ENCODE measurements around the gene COMT.
"Not testable (repeated sequence)": the region's sequence is repeated elsewhere in the genome, so short reads cannot be mapped to it uniquely, and the experiment has no call there.

COMT gene

DNA sequence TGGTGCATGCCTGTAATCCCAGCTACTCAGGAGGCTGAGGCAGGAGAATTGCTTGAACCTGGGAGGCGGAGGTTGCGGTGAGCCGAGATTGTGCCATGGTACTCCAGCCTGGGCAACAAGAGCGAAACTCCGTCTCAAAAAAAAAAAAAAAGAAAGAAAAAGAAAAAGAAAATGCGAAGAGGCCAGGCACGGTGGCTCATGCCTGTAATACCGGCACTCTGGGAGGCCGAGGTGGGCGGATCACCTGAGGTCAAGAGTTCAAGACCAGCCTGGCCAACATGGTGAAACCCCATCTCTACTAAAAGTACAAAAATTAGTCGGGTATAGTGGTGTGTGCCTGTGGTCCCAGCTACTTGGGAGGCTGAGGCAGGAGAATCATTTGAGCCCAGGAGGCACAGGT, 15.5 kb upstream of the COMT start:
- H3K4me1 ChIP-seq (ENCODE audit: control insufficient read depth in 2 of 2, insufficient read depth in 1 of 2, low read depth in 1 of 2, low read length in 2 of 2); H3K18ac ChIP-seq (ENCODE audit: low read length); H2AFZ ChIP-seq (ENCODE audit: low read length); H3K4ac ChIP-seq (ENCODE audit: low read length); H3K14ac ChIP-seq (ENCODE audit: low read length); H2BK12ac ChIP-seq (ENCODE audit: low read length); H3K9me3 ChIP-seq (replicated peaks in 1 of 2; ENCODE audit: control insufficient read depth in 2 of 2, insufficient read depth in 1 of 2, low read depth in 1 of 2, low read length in 2 of 2); H3K27ac ChIP-seq (replicated peaks; ENCODE audit: low read length); H3K9ac ChIP-seq (ENCODE audit: low read depth, low read length, poor library complexity); DNase-seq (ENCODE audit: low spot score); H4K8ac ChIP-seq (ENCODE audit: low read depth, low read length); H3K4me2 ChIP-seq (ENCODE audit: insufficient read depth, low read length, poor library complexity, severe bottlenecking); H2BK120ac ChIP-seq (ENCODE audit: low read depth, low read length); H3K79me1 ChIP-seq (ENCODE audit: low read depth, low read length); H2AK5ac ChIP-seq (ENCODE audit: low read depth, low read length); H2BK15ac ChIP-seq (ENCODE audit: low read length); H3K36me3 ChIP-seq (replicated peaks in 1 of 2; ENCODE audit: control insufficient read depth in 2 of 2, insufficient read depth in 2 of 2, low read length in 2 of 2); H3K23ac ChIP-seq (ENCODE audit: low read depth, low read length, poor library complexity); H2BK5ac ChIP-seq (ENCODE audit: low read length); H3K4me3 ChIP-seq (ENCODE audit: low read length in 2 of 2); H4K91ac ChIP-seq (ENCODE audit: low read depth, low read length, poor library complexity): not testable (repeated sequence)
- H3K27me3 ChIP-seq (ENCODE audit: control insufficient read depth in 3 of 3, insufficient read depth in 3 of 3, low read depth in 1 of 3, low read length in 3 of 3) = peaks cover 0 to 17% (median 0%) of the 10 kb centered on the region in 3 experiments
- no CpG with 5 or more reads among the region's 11 CpGs for WGBS, 2 donors (ENCODE audit: extremely low coverage in 2 of 2, insufficient read length in 2 of 2, insufficient replicate concordance in 1 of 2)

DNA sequence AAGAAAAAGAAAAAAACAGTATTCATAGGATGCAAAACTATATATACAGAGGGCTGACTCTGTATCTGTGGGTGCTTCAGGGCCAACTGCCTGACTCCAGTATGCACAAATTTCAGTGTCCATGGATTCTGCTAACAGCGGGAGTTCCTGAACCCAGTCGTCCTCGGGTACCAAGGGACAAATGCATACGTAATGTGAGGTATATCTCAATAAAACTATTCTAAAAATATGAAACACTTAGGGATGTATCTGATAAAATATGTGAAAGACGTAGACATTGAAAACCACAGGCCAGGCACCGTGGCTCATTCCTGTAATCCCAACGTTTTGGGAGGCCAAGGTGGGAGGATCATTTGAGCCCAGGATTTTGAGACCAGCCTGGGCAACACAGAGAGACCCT, 13.9 kb upstream of the COMT start:
- Histone ChIP-seq H3K18ac (ENCODE audit: low read length) (no peak overlapping the region), H3K36me3 (replicated peaks in 1 of 2; ENCODE audit: control insufficient read depth in 2 of 2, insufficient read depth in 2 of 2, low read length in 2 of 2) (no peaks in the 10 kb centered on the region), H4K91ac (ENCODE audit: low read depth, low read length, poor library complexity) (no peak overlapping the region), H4K8ac (ENCODE audit: low read depth, low read length) (no peak overlapping the region), H3K79me1 (ENCODE audit: low read depth, low read length) (no peaks in the 10 kb centered on the region), H3K4me2 (ENCODE audit: insufficient read depth, low read length, poor library complexity, severe bottlenecking) (no peak overlapping the region), H2BK5ac (ENCODE audit: low read length) (no peak overlapping the region), H3K4me1 (ENCODE audit: control insufficient read depth in 2 of 2, insufficient read depth in 1 of 2, low read depth in 1 of 2, low read length in 2 of 2) (no peaks in the 10 kb centered on the region), H3K9ac (ENCODE audit: low read depth, low read length, poor library complexity) (no peak overlapping the region), H3K27me3 (ENCODE audit: control insufficient read depth in 3 of 3, insufficient read depth in 3 of 3, low read depth in 1 of 3, low read length in 3 of 3) (peaks cover 0 to 6% (median 0%) of the 10 kb centered on the region in 3 experiments), H3K23ac (ENCODE audit: low read depth, low read length, poor library complexity) (no peak overlapping the region), H3K4ac (ENCODE audit: low read length) (no peak overlapping the region), H2BK15ac (ENCODE audit: low read length) (no peak overlapping the region), H2BK12ac (ENCODE audit: low read length) (no peak overlapping the region), H2AK5ac (ENCODE audit: low read depth, low read length) (no peak overlapping the region), H3K4me3 (ENCODE audit: low read length in 2 of 2) (no peak overlapping the region), H2AFZ (ENCODE audit: low read length) (no peak overlapping the region), H3K14ac (ENCODE audit: low read length) (no peak overlapping the region), H3K9me3 (replicated peaks in 1 of 2; ENCODE audit: control insufficient read depth in 2 of 2, insufficient read depth in 1 of 2, low read depth in 1 of 2, low read length in 2 of 2) (no peaks in the 10 kb centered on the region), H3K27ac (replicated peaks; ENCODE audit: low read length) (no peak overlapping the region), H2BK120ac (ENCODE audit: low read depth, low read length) (no peak overlapping the region)
- WGBS, 2 donors (ENCODE audit: extremely low coverage in 2 of 2, insufficient read length in 2 of 2, insufficient replicate concordance in 1 of 2) = no CpG with 5 or more reads among the region's 7 CpGs
- no peak for DNase-seq (ENCODE audit: low spot score)

DNA sequence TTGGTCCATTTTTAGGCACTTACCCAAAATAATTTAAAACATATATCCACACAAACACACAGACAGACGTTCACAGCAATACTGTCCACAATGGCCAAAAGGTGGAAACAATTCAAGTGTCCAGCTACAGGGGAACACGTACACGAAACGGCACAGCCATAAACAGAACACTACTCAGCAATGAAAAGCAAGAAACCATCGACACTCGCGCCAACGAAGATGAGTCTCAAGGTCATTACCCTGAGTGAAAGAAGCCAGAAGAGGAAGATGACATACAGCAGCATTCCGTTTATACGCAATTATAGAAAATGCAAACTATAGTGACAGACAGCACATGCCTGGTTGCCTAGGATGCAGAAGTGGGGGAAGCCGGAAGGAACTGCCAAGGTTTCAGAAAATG, 13.4 kb upstream of the COMT start:
- H3K23ac ChIP-seq (ENCODE audit: low read depth, low read length, poor library complexity) = no peak overlapping the region
- H3K27me3 ChIP-seq (ENCODE audit: control insufficient read depth in 3 of 3, insufficient read depth in 3 of 3, low read depth in 1 of 3, low read length in 3 of 3) = peaks cover 0 to 5% (median 0%) of the 10 kb centered on the region in 3 experiments
- no peak overlapping the region for H2BK15ac ChIP-seq (ENCODE audit: low read length)
- no peak overlapping the region for H3K4me3 ChIP-seq (ENCODE audit: low read length in 2 of 2)
- no peak overlapping the region for H3K4me2 ChIP-seq (ENCODE audit: insufficient read depth, low read length, poor library complexity, severe bottlenecking)
- H2AK5ac ChIP-seq (ENCODE audit: low read depth, low read length) = no peak overlapping the region
- H3K4ac ChIP-seq (ENCODE audit: low read length) = no peak overlapping the region
- no peak overlapping the region for H3K14ac ChIP-seq (ENCODE audit: low read length)
- no peak overlapping the region for H3K9ac ChIP-seq (ENCODE audit: low read depth, low read length, poor library complexity)
- no peaks in the 10 kb centered on the region for H3K79me1 ChIP-seq (ENCODE audit: low read depth, low read length)
- H2BK5ac ChIP-seq (ENCODE audit: low read length) = no peak overlapping the region
- no peaks in the 10 kb centered on the region for H3K4me1 ChIP-seq (ENCODE audit: control insufficient read depth in 2 of 2, insufficient read depth in 1 of 2, low read depth in 1 of 2, low read length in 2 of 2)
- H4K8ac ChIP-seq (ENCODE audit: low read depth, low read length) = no peak overlapping the region
- H3K18ac ChIP-seq (ENCODE audit: low read length) = no peak overlapping the region
- no peaks in the 10 kb centered on the region for H3K9me3 ChIP-seq (replicated peaks in 1 of 2; ENCODE audit: control insufficient read depth in 2 of 2, insufficient read depth in 1 of 2, low read depth in 1 of 2, low read length in 2 of 2)
- H3K36me3 ChIP-seq (replicated peaks in 1 of 2; ENCODE audit: control insufficient read depth in 2 of 2, insufficient read depth in 2 of 2, low read length in 2 of 2) = no peaks in the 10 kb centered on the region
- WGBS, 2 donors (ENCODE audit: extremely low coverage in 2 of 2, insufficient read length in 2 of 2, insufficient replicate concordance in 1 of 2) = no CpG with 5 or more reads among the region's 11 CpGs
- H2AFZ ChIP-seq (ENCODE audit: low read length) = no peak overlapping the region
- H4K91ac ChIP-seq (ENCODE audit: low read depth, low read length, poor library complexity) = no peak overlapping the region
- H2BK120ac ChIP-seq (ENCODE audit: low read depth, low read length) = no peak overlapping the region
- DNase-seq (ENCODE audit: low spot score) = no peak
- no peak overlapping the region for H2BK12ac ChIP-seq (ENCODE audit: low read length)
- no peak overlapping the region for H3K27ac ChIP-seq (replicated peaks; ENCODE audit: low read length)

DNA sequence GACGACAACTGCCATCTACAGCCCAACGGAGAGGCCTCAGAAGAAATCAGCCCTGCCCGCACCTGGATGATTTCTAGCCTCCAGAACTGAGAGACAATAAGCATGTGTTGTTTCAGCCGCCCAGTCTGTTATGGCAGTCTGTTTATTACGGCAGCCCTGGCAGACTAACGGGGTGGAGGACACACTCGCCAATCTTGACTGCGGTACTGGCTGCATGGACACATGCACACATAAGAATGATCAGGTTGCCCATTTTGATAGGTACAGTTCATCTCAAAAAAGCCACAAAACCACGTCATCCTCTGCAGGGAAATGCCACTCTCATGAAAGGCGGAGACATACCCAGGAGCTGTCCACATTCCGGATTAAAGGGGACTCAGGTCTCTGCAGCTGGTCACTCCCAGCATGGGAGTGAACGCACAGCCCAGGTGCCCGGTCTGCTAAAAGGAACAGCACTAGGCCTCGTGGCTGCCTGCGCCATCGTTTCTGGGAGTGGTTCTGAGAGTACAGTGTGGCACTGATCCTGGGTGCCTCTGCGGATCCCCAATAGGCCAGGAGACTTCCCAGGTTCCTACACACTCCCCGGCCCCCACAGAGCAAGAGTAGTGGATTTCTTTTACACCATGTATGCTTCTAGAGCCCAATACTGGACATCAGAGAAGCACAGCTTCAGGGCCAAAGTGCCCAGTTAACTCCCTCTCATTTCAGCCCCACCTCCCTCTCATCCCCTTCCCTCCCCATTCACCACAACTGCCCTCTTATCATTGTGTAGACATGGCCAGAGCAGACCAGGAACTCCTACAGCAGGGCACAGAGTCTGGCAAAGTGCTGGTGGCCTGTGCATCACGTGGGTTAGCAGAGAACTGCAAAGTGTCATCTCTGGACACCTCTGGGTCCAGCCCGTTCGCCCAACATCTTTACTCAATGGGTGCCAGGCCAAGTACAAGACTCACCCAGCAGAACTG, 11.7 kb upstream of the COMT start:
- H3K14ac ChIP-seq (ENCODE audit: low read length) = no peak overlapping the region
- peak overlapping the region; percentile 8 for H3K18ac ChIP-seq (ENCODE audit: low read length)
- H3K79me1 ChIP-seq (ENCODE audit: low read depth, low read length) = no peaks in the 10 kb centered on the region
- H3K4me2 ChIP-seq (ENCODE audit: insufficient read depth, low read length, poor library complexity, severe bottlenecking) = no peak overlapping the region
- H2BK120ac ChIP-seq (ENCODE audit: low read depth, low read length) = no peak overlapping the region
- peaks cover 0 to 6% (median 0%) of the 10 kb centered on the region in 3 experiments for H3K27me3 ChIP-seq (ENCODE audit: control insufficient read depth in 3 of 3, insufficient read depth in 3 of 3, low read depth in 1 of 3, low read length in 3 of 3)
- H2AFZ ChIP-seq (ENCODE audit: low read length) = no peak overlapping the region
- no peaks in the 10 kb centered on the region for H3K36me3 ChIP-seq (replicated peaks in 1 of 2; ENCODE audit: control insufficient read depth in 2 of 2, insufficient read depth in 2 of 2, low read length in 2 of 2)
- H3K9me3 ChIP-seq (replicated peaks in 1 of 2; ENCODE audit: control insufficient read depth in 2 of 2, insufficient read depth in 1 of 2, low read depth in 1 of 2, low read length in 2 of 2) = no peaks in the 10 kb centered on the region
- peak overlapping the region; percentile 55 for H3K23ac ChIP-seq (ENCODE audit: low read depth, low read length, poor library complexity)
- no peak overlapping the region for H2BK5ac ChIP-seq (ENCODE audit: low read length)
- no peak overlapping the region for H4K8ac ChIP-seq (ENCODE audit: low read depth, low read length)
- no peak overlapping the region for H2BK15ac ChIP-seq (ENCODE audit: low read length)
- no peak overlapping the region for H3K27ac ChIP-seq (replicated peaks; ENCODE audit: low read length)
- peak overlapping the region; percentile 26 for H2BK12ac ChIP-seq (ENCODE audit: low read length)
- peak overlapping the region in 1 of 2 donors; percentile 30 for H3K4me3 ChIP-seq (ENCODE audit: low read length in 2 of 2)
- H3K9ac ChIP-seq (ENCODE audit: low read depth, low read length, poor library complexity) = peak overlapping the region; percentile 9
- H3K4ac ChIP-seq (ENCODE audit: low read length) = no peak overlapping the region
- no peak for DNase-seq (ENCODE audit: low spot score)
- H4K91ac ChIP-seq (ENCODE audit: low read depth, low read length, poor library complexity) = no peak overlapping the region
- H2AK5ac ChIP-seq (ENCODE audit: low read depth, low read length) = no peak overlapping the region
- H3K4me1 ChIP-seq (ENCODE audit: control insufficient read depth in 2 of 2, insufficient read depth in 1 of 2, low read depth in 1 of 2, low read length in 2 of 2) = no peaks in the 10 kb centered on the region
- no CpG with 5 or more reads among the region's 21 CpGs for WGBS, 2 donors (ENCODE audit: extremely low coverage in 2 of 2, insufficient read length in 2 of 2, insufficient replicate concordance in 1 of 2)

All from neuronal stem cell (in vitro differentiated cells).